Measurements from ENCODE around the gene ZNF488.
A peak's percentile ranks its signal among the peaks of the same experiment; 100 is the strongest.

Gene ZNF488

DNA sequence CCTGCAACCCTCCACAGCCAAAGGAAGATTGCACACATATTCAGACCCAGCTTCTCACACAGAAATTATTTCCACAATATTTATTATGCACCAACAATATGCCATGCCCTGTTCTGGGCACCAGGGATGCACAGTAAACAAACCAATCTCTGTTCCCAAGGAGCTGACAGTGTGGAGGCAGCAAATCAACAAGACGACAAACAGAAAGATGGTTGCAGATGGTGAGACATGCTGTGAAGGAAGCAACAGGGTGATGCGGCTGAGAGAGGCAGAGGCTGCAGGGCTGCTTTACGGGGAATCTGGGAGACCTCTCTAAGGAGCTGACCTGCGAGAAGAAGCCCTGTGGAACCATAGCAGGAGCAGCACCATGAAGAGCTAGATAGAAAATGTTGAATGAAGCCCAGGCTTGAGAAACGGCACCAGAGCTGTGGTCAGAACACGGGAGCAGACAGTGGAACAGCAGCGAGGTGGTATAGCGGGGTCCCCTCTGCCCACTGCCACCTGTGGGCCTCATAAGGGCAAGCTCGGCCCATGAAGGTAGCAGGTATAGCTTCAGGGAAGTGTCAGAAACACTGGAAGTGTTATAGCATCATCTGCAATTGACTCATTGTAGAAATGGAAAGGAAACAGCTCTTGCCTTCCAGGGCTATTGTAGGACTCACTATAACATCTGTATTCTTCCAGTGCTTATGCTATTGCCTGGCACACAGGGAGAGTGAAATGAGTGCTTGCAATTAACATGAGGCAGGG, 18.5 kb downstream of the ZNF488 start:
- DNase-seq: no peak

DNA sequence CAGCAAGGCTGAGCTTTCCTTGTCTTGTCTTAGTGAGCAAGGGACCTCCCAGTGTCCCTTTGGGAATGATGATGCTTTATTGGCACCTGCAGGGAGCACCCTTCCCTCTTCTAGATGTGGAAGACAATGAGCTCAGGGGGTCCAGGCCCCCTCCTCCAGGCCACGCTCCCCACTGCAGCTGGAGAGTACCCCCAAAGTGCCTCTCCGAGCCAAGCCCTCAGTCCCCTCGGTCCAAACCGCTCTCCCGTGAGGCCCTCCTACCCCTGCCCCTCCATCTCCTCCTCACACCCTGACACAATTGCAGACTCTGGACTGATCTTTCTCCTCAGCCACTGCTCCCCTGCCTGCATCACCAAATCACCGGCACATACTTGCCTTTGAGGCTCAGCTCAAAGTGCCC, 19.2 kb downstream of the ZNF488 start:
- no peak for DNase-seq

- peak; percentile 5 to 58 for DNase-seq
Measured at GRCh38 chr10:47364366-47364765, 19.7 kb downstream of the ZNF488 start.

DNA sequence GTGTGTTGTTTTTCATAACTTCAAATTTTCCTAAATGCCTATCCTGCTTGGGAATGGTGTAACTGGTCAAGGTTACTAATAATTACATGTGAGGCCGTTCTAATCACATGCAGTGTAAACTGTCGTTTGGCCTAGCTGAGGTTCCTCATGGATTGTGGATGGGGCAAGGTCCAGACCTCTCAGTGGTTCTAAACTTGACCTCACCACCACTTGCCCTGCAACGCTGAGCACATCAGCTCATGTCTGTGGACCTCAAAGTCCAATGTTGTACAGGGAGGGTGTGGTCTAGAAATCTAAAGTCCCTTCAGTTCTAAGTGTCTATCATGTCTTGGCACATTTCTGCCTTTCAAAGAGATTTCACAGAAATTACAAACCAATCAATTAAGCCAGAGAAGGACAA, 20.3 kb downstream of the ZNF488 start:
- no peak for DNase-seq

DNA sequence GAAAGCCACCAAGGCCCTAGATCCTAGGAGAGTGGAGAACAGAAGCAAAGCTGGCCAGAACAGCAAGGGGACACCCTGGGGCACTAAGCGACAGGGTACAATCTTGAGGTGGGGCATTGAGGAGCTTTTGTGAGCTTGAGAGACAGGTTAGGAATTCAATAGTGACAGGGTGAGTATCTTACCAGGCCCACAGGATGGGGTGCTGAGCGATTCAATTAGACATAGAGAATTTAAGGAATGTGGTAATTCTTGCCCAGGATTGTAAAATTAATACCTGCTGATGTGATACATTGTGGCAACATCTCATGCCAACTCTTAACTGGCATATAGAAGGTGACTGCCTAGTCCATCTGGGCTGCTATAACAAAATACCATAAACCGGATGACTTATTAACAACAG, 21.9 kb downstream of the ZNF488 start:
- DNase-seq: no peak

DNA sequence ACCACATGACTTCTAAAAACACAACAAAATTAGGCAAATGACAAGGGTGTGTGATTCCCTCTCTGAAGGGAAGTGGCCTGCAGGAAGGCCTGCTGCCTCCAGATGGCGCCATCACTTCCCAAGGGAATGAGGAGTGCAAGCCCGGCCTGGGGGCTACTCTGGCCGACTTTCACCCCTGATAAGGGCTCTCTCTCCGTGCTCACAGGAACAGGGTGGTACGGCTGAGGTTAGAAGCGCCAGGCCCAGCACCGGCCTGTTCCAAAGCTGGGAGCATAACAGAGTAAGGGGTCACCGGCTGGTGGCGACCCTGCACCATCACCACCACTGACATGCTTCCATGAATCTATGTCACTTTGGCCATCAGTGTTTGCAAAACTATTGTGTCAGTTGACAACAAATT, 22.8 kb downstream of the ZNF488 start:
- DNase-seq: peak in 1 of 2 experiments; percentile 23

GRCh38 chr10:47360419-47361040, 23.6 kb downstream of the ZNF488 start:
- DNase-seq: no peak

DNA sequence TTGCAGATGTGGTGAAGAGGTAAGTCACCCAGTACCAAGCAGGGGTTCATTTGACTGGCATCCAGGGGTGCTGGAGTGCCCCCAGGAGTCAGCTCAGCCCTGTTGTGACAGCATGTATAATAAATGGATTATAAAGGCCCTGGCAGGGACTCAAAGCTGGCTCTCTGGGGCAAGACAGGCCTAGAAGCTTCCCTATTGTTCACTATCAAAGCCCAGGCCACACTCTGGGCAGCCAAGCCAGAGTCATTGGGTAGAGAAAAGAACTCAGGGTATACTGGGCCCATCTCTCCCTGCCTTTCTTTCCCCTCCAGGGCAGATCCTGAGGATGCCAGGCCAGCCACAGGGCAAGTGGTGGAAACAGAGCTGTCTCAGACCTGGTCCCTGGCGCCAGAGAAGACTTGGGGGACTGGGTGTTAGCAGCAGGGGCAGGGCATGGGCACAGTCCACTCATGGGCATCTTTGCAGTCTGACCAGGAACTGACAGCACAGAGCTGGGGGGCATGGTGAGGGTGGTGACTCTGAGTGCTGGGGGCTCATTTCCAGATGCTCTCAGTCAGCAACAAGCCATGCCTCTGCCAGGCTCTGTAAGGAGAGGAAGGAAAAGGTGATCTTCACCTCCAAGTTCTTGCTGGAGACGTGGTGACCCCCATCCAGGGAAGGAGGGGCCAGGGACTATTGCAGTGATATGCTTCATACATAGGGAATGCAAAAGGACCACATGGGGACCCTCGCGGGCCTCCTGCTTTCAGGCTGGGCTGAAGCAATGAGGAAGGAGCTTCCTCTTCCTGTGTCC, 24.3 kb downstream of the ZNF488 start:
- no peak for DNase-seq

DNA sequence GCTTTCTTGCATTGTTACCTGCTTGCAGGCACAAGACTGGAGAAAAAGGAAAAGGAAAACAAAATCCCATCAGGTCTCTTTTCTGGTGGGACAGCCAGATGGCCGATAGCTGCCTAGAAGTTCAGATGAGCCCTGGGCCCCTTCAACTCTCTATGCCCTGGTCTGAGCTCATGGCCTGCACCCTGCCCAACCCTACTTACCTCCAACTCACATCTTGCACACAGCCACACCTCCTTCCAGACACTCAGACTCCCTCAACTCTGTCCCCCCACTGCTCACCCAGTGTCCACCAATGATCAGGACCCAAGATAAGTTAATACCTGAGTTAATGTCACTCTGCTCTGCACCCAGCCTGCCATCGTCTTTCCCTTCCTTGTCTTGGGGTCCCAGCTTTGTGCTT, 25.0 kb downstream of the ZNF488 start:
- DNase-seq: no peak

DNA sequence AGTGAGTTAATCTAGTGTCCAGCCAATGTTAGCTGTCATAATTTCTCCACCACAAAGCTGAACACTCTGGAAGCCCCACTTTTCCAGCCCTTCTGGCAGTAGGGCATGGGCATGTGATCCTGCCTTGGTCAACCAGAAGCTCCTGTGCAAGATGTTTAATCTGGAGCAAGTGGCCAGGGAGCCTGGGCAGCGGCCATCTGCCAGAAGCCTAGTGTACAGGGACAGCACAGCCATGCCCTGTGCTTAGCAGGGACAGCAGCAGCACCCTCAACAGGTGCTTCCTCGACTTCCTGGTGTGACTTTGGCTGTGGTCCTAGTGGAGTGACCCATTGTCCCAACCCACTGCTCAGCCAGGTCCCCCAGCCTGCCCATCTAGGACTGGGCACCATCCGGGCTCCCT, 25.6 kb downstream of the ZNF488 start:
- no peak for DNase-seq

DNA sequence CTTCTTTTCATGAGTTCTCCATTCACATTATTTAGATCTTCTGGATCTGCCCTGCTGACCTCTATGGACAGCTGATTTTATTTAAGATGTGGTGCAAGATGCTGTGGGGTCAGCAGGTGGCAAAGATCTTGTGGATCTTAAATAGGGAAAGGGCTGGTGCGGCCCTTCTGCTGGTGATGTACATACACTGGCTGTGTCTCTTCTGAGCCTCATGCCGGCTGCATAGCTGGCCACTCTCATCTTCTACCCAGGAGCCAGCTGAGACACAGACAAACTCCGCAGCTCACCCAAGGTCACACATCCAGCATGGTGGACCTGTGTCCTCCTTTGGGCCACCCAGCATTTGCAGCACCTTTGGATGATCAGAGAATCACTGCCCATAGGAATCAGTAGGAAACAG, 26.2 kb downstream of the ZNF488 start:
- DNase-seq: no peak

DNA sequence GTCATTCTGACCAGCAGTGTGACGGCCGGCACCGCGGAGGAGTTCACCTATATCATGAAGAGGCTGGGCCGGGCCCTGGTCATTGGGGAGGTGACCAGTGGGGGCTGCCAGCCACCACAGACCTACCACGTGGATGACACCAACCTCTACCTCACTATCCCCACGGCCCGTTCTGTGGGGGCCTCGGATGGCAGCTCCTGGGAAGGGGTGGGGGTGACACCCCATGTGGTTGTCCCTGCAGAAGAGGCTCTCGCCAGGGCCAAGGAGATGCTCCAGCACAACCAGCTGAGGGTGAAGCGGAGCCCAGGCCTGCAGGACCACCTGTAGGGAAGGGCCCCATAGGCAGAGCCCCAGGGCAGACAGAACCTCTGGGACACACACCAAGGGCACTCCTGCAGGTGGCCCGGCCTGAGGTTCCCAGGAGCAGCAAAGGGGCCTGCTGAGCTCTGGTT, 26.9 kb downstream of the ZNF488 start:
- no peak for DNase-seq

- DNase-seq: no peak
Measured at GRCh38 chr10:47356708-47357107, 27.4 kb downstream of the ZNF488 start.

DNA sequence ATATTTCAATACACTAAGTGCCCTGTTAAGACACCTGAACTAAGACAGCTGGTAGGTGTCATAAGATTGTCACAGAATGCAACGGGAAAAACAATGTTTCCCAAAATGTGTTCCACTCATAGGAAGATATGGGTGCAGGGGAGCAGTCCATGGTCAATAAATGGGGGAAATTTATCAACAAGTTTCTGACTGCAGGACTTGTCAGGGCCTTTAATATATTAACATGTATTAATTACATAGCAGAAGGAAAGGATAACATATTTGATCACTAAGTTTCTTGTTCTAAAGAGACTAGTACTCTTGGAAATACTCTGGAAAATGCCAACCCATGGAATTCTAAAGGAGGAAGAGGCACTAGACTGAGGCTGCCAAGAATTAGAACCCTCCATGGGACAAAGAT, 29.2 kb downstream of the ZNF488 start:
- no peak for DNase-seq

DNA sequence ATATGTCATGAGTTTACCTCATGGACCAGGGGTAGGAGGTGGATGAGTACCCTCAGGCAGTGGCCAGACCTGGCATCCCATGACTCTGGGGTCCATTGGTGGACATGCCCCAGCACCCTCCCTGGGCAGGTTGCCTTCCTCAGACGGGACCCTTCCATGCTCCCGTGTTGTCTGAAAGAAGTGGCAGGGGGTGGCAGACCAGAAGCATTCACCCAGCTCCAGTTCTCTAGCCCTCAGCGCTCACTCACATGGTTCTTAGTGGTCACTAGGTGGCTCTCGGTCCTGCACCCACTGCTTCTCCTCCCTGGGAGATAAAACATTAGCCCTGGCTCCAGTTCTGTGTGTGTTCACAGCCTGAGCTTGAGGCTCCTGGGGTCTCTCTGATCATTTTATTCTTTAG, 29.9 kb downstream of the ZNF488 start:
- no peak for DNase-seq

GRCh38 chr10:47353351-47353750, 30.7 kb downstream of the ZNF488 start:
- DNase-seq: no peak

DNA sequence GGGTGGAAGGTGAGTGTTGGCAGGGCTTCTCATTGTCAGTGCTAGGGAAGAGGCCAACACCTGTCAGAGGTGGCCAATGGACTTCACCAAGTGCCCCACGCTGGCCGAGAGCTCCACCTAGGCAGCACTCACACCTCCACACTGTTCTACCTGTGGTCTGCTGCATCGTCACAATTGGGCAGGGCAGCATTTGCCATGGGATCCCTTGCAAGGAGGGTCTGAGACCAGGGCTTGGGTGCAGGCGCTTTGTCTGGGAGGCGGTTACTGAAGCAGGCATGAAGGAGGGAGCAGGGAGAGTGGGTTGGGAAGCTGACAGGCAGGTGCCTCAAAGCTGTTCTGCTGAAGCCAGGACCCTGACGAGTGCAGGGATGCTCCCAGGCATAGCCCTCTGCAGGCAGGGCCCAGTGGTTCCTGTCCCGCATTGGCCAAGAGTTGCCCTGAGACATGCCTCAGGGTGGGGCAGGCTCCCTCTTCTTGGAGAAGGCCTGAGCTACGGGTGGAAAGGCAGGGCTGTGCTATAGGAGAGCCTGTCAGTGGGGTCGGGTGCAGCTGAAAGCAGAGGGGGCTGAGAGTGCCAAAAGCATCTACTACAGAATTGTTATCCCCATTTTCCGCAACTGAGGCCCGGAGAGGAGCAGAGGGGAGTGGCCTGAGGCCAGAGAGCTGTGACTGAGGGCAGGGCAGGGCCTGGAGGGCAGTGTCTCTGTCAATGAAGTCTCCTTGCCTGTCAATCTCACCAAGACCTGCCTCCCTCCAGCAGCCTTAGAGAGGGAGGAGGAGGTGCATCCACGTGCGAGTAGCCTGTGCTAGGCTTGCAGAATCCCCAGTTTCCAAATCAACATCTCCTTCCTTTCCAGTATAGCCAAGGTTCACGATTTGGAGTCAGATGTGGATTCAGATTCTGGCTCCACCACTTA, 31.9 kb downstream of the ZNF488 start:
- DNase-seq: no peak

GRCh38 chr10:47350671-47351640, 33.1 kb downstream of the ZNF488 start:
- DNase-seq: no peak

- DNase-seq: no peak
Measured at GRCh38 chr10:47349941-47350371, 34.1 kb downstream of the ZNF488 start.

GRCh38 chr10:47349516-47349915, 34.6 kb downstream of the ZNF488 start:
- DNase-seq: no peak

- DNase-seq: no peak
Measured at GRCh38 chr10:47348661-47349470, 35.2 kb downstream of the ZNF488 start.

Measured in NCI-H524 (cell line).